Measurements from ENCODE around the gene OR2M5. TPM values are rescaled to one million over a fixed set of nuclear protein-coding genes. Genes with fewer than 3 reads are reported as not detected.

Gene OR2M5
- total RNA-seq, 1 experiment from 2014 or later = not detected

Other genes with a start within 250 kb of the OR2M5 start
- gene OR2W3, start 249.6 kb upstream of the OR2M5 start, total RNA-seq (2014; rRNA removed; shearing (Covaris generic)) = not detected in 2 replicates
- gene OR2T8, start 224.9 kb upstream of the OR2M5 start, total RNA-seq (2014; rRNA removed; shearing (Covaris generic)) = 0.21 TPM in 1 of 2 replicates, not detected in the other
- gene OR2AJ1, start 220.3 kb upstream of the OR2M5 start, total RNA-seq (2014; rRNA removed; shearing (Covaris generic)) = not detected in 2 replicates
- gene OR2L8, start 196.3 kb upstream of the OR2M5 start, total RNA-seq (2014; rRNA removed; shearing (Covaris generic)) = not detected in 2 replicates
- gene OR2AK2, start 179.9 kb upstream of the OR2M5 start, total RNA-seq (2014; rRNA removed; shearing (Covaris generic)) = not detected in 2 replicates
- gene OR2L5, start 131.5 kb upstream of the OR2M5 start, total RNA-seq (2014; rRNA removed; shearing (Covaris generic)) = not detected in 2 replicates
- gene OR2L2, start 115.1 kb upstream of the OR2M5 start, total RNA-seq (2014; rRNA removed; shearing (Covaris generic)) = not detected in 2 replicates
- gene OR2L3, start 98.3 kb upstream of the OR2M5 start, total RNA-seq (2014; rRNA removed; shearing (Covaris generic)) = not detected in 2 replicates
- 0.12 TPM in 1 of 2 replicates, not detected in the other for gene OR2L13, start 50.0 kb upstream of the OR2M5 start, total RNA-seq (2014; rRNA removed; shearing (Covaris generic))
- not detected in 2 replicates for gene OR2M2, start 29.7 kb downstream of the OR2M5 start, total RNA-seq (2014; rRNA removed; shearing (Covaris generic))
- 0.04 TPM in 1 of 2 replicates, not detected in the other for gene OR2M3, start 52.1 kb downstream of the OR2M5 start, total RNA-seq (2014; rRNA removed; shearing (Covaris generic))
- gene OR2M4, start 86.3 kb downstream of the OR2M5 start, total RNA-seq (2014; rRNA removed; shearing (Covaris generic)) = not detected in 2 replicates
- 0.79 TPM in 1 of 2 replicates, not detected in the other for gene OR2T33, start 132.8 kb downstream of the OR2M5 start, total RNA-seq (2014; rRNA removed; shearing (Covaris generic))
- not detected in 2 replicates for gene OR2T12, start 158.3 kb downstream of the OR2M5 start, total RNA-seq (2014; rRNA removed; shearing (Covaris generic))
- not detected in 2 replicates for gene OR2M7, start 179.4 kb downstream of the OR2M5 start, total RNA-seq (2014; rRNA removed; shearing (Covaris generic))
- gene OR14C36, start 203.6 kb downstream of the OR2M5 start, total RNA-seq (2014; rRNA removed; shearing (Covaris generic)) = not detected in 2 replicates
- gene OR2T4, start 216.5 kb downstream of the OR2M5 start, total RNA-seq (2014; rRNA removed; shearing (Covaris generic)) = 0.31 TPM in 1 of 2 replicates, not detected in the other
- gene OR2T6, start 230.6 kb downstream of the OR2M5 start, total RNA-seq (2014; rRNA removed; shearing (Covaris generic)) = not detected in 2 replicates

All from H4 (cell line).